22Rv1 (cell line): Measurements from ENCODE around the gene SPG21.

Experiments used
- H3K27ac ChIP-seq: fragments of 450-650 bp; 2 replicates; pipeline ENCODE4 v1.5.1; 2017
- ZFX ChIP-seq: fragments of 450-650 bp; IDR thresholded peaks from 2 replicates; pipeline ENCODE4 v1.6.1; 2017; ENCODE audit warnings: antibody characterized with exemption, borderline replicate concordance
- TF ChIP-seq, protein P1 (sequence below): fragments of 450-650 bp; IDR thresholded peaks from 2 replicates; pipeline ENCODE4 v1.5.1; 2017; ENCODE audit warnings: mild to moderate bottlenecking

SPG21 gene

DNA sequence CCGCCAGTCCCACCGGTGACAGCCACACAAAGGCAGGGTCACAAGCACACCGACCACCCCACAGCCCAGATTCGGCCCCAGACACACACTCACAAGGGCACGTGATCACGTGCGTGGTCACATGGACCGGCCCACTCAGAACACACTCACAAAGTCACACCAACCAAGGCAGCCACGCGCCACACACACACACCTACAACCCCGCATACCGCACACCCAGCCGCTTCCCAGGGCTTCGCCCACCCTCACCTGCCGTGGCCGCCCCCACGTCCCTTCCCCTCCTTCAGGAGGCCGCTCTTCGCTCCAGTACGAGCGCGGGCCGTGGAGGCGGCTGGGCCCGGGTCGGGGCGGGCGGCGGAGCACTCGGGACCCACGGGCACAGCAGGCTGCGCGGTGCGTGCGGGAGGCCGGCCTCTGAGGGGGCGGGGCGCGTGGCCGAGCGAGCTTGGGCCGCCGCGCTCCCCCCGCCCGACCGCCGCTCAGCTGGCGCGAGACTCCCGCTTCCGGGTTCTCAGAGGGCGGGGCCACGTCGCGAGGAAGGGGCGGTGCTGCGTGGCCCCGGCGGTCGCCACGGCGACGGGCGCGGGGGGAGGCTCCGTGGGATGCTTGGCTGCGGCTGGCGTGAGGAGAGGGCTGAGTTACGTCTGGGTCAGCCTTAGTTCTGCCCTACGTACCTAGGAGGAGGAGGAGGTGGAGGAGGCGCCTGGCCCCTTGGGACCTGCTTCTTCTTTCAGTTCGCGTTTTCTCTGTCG is at the start of gene SPG21:
Gene SPG21, minus strand, starts transcription at position 499 of the 752 bp plus-strand sequence. CDS start 6,345 bp downstream, outside the sequence.
- peak within 1 kb of the TSS; percentile 80 for H3K27ac ChIP-seq
- TF ChIP-seq, protein P1, sequence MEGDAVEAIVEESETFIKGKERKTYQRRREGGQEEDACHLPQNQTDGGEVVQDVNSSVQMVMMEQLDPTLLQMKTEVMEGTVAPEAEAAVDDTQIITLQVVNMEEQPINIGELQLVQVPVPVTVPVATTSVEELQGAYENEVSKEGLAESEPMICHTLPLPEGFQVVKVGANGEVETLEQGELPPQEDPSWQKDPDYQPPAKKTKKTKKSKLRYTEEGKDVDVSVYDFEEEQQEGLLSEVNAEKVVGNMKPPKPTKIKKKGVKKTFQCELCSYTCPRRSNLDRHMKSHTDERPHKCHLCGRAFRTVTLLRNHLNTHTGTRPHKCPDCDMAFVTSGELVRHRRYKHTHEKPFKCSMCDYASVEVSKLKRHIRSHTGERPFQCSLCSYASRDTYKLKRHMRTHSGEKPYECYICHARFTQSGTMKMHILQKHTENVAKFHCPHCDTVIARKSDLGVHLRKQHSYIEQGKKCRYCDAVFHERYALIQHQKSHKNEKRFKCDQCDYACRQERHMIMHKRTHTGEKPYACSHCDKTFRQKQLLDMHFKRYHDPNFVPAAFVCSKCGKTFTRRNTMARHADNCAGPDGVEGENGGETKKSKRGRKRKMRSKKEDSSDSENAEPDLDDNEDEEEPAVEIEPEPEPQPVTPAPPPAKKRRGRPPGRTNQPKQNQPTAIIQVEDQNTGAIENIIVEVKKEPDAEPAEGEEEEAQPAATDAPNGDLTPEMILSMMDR = no peak
- TF ChIP-seq ZFX = no peak

GRCh38 chr15:65038836-65039235 is 49.1 kb upstream of the SPG21 start:
- TF ChIP-seq ZFX = no peak
- TF ChIP-seq, protein P1 = no peak
- no peak overlapping the region for H3K27ac ChIP-seq

DNA sequence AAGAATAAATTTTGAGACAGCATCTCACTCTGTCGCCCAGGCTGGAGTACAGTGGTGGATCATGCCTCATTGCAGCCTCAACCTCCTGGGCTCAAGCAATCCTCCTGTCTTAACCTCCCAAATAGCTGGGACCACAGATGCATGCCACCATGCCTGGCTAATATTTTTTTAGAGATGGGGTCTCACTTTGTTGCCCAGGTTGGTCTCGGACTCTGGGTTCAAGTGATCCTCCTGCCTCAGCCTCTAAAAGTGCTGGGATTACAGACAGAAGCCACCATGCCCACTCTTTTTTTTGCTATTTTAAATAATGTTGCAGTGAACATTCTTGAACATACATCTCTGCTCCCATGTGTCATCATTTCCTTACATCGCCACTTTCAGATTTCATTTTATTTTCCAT is 48.7 kb upstream of the SPG21 start:
- TF ChIP-seq, protein P1 = no peak
- no peak for TF ChIP-seq ZFX
- no peak overlapping the region for H3K27ac ChIP-seq

DNA sequence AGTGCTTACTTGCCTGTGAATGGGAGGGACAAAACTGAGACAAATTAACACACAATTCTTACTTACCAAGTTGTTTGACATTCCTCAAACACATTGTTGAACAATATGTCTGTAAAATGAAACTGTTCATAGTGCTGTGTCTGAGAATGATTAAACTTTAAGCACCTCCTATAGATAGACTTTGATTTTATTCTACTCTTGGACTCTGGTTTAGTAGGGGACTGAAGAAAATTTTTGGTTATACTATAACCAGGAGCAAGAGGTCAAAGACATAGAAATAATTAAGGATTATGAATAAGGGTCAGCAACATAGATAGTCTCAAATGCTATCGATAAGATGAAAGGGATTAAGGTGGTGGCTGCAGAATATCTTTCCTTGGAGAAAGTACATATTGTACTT is 47.6 kb upstream of the SPG21 start:
- TF ChIP-seq, protein P1 = no peak
- TF ChIP-seq ZFX = no peak
- H3K27ac ChIP-seq = no peak overlapping the region

DNA sequence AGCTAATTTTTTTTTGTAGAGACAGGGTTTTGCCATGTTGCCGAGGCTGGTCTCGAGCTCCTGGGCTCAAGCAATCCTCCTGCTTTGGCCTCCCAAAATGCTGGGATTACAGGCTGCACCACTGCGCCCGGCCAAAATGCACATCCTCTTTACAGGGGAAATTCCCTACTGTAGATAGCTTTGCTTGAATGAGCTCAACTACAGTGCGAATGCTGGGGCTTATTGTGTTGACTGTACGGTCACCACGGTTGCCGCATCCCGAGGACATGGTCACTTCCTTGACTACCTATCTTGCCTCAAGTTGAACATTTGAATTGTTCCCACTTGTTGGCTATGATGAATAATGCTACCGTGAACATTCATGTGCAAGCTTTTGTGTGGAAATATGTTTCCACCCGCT is 45.0 kb upstream of the SPG21 start:
- TF ChIP-seq, protein P1 = no peak
- TF ChIP-seq ZFX = no peak

DNA sequence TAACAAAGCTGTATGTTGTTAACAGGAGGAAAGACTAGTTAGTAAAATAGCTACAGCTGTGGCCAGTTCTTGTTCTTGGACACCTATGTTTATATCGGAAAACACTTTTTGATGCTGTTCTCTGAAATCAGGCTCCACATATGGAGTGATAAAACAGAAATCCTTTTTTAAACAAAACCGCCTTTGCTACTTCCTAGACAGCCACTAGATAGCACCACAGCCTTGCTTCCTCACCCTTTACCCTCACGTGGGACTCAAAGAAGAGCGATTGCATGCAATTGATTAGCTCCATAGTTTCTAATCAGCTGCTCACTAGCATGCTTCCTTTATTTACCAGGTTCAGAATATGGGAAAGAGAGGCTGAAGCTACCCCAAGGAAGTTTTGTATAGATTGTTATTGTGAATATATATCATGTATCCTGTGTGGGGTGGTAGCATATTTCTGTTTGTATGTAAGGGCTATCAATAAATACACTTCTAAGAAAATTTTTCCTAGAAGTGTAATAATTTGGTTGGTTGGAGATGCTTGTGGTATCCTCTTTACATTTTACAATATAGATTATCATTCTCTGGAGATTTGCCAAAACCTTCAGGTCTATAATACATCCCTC is 44.0 kb upstream of the SPG21 start:
- no peak overlapping the region for H3K27ac ChIP-seq
- TF ChIP-seq, protein P1 = no peak
- no peak for TF ChIP-seq ZFX

More for the DNA sequence above, 45.0 kb upstream of the SPG21 start:
- no peak overlapping the region for H3K27ac ChIP-seq

DNA sequence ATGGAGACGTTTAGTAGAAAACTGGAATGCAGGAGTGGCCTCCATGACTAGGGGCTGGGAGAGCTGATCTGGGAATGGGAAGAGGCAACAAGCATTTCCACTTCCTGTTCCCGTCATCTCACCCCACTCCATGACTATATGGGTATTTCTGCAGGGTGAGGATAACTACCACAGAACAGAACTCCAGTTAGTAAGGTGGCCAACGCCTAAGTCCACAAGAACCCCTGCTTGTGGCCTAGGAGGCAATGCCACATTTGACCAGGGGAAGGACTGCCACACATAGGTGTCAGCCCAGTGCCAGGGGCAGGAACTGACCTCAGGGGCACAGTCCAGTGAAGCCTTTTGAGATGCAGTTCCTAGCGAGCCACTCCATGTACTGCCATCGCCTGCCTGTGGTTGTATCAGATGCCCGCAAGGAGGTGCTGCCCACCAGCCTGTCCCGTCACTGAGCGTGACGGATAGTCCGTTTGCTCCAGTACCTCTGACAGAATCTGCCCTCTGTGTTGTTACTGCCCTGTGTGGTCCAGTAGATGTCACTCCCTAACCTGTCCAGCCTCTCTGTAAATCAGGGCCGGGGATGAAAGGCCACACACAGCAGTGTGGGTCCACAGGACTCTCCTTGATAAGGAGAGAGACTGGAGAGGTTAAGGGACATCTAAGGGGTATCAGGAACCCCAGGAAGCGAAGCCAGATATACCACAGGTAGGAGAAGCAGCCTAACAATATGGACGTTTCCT is 43.3 kb upstream of the SPG21 start:
- H3K27ac ChIP-seq = no peak overlapping the region
- no peak for TF ChIP-seq ZFX
- TF ChIP-seq, protein P1 = peak; percentile 87
